Measurements from ENCODE around the gene BCL11A.

DNA sequence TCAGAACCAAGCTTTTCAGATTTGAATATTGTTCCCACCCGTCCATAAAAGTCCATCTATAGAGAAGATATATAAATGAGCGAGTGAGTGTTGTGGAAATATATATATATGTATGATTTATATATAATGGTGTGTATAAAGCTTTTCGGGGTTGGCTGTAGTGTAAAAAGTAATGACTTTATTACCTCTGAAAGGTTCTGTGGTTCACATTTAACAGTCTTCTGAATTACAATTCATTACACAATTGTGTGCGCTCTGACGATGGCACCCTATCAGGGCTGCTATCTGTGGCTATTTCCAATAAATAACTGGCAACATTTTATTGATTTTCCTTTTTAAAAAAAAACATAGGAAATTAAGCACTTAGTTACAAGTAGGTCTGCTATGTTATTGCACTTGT, 2.7 kb upstream of the BCL11A start:
- TF ChIP-seq ZNF274 (IDR thresholded peaks at IDR 0.05; ENCODE audit: low read depth, low read length), result no peak
- TF ChIP-seq YY1 (IDR thresholded peaks at IDR 0.05; ENCODE audit: insufficient read depth, insufficient read length), result no peak
- no peak for TF ChIP-seq SUZ12 (IDR thresholded peaks at IDR 0.05; ENCODE audit: extremely low read depth, insufficient read depth, insufficient read length)
